ENCODE results near the gene NINL. TPM values are rescaled to one million over a fixed set of nuclear protein-coding genes. Genes with fewer than 3 reads are reported as not detected.

NINL gene
- total RNA-seq, 1 donor: 8.2 TPM

DNA sequence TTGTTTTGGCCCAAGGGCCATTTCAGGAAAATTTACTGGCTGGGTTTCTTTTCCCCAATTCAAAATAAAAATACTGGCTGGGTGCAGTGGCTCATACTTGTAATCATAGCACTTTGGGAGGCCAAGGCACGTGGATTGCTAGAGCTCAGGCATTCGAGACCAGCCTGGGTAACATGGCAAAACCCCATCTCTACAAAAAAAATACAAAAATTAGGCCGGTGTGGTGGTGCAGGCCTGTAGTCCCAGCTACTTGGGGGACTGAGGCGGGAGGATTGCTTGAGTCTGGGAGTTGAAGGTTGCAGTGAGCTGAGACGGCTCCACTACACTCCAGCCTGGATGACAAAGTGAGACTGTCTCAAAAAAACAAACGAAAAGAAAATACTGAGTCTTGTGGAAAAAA lies 60.0 kb downstream of the NINL start:
- TF ChIP-seq, protein P1, sequence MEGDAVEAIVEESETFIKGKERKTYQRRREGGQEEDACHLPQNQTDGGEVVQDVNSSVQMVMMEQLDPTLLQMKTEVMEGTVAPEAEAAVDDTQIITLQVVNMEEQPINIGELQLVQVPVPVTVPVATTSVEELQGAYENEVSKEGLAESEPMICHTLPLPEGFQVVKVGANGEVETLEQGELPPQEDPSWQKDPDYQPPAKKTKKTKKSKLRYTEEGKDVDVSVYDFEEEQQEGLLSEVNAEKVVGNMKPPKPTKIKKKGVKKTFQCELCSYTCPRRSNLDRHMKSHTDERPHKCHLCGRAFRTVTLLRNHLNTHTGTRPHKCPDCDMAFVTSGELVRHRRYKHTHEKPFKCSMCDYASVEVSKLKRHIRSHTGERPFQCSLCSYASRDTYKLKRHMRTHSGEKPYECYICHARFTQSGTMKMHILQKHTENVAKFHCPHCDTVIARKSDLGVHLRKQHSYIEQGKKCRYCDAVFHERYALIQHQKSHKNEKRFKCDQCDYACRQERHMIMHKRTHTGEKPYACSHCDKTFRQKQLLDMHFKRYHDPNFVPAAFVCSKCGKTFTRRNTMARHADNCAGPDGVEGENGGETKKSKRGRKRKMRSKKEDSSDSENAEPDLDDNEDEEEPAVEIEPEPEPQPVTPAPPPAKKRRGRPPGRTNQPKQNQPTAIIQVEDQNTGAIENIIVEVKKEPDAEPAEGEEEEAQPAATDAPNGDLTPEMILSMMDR (IDR thresholded peaks at IDR 0.05; ENCODE audit: insufficient read depth, low read depth, low read length): no peak
- no peak for DNase-seq (ENCODE audit: low read depth)
- no peak overlapping the region for H3K4me3 ChIP-seq (ENCODE audit: low read depth, low read length)

DNA sequence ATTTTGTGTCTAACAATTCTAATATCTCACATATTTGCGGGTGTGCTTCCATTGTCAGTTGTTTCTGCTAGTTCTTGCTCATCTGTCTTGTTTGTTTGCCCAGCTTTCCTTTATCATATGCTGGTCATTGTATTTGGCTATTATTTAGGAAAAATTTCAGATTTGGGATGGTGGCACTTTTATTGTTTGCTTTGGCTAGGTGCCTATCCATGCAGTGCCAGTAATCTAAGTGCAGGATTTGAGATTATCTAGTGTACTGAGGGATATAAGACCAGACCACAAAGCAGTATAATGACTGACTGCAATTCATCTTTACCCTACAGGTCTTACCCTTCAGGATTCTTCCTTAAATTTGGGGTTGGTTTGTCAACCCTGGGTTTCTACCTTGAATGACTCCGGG lies 63.9 kb downstream of the NINL start:
- no peak for DNase-seq (ENCODE audit: low read depth)
- H3K4me3 ChIP-seq (ENCODE audit: low read depth, low read length): no peak overlapping the region
- TF ChIP-seq, protein P1 (IDR thresholded peaks at IDR 0.05; ENCODE audit: insufficient read depth, low read depth, low read length): no peak

DNA sequence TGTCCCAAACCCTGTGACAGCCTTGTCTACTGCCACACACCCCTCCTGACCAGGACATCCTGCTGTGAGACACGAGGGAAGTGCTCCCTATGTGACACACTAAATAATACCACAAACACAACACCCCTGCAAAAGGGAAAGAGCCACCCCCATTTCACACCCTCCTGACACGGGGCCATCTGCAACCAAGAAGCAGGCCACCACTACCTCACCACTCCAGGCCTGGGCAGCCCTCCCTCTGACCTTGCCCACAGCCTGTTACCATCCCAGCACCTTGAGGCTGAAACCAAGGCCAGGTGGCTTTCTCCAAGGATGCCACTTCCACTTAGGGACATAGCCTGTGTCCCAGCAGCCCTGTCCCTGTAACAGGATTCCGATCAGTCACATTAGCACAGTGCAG lies 68.2 kb downstream of the NINL start:
- no peak overlapping the region for H3K4me3 ChIP-seq (ENCODE audit: low read depth, low read length)
- no peak for DNase-seq (ENCODE audit: low read depth)
- TF ChIP-seq, protein P1 (IDR thresholded peaks at IDR 0.05; ENCODE audit: insufficient read depth, low read depth, low read length): no peak

DNA sequence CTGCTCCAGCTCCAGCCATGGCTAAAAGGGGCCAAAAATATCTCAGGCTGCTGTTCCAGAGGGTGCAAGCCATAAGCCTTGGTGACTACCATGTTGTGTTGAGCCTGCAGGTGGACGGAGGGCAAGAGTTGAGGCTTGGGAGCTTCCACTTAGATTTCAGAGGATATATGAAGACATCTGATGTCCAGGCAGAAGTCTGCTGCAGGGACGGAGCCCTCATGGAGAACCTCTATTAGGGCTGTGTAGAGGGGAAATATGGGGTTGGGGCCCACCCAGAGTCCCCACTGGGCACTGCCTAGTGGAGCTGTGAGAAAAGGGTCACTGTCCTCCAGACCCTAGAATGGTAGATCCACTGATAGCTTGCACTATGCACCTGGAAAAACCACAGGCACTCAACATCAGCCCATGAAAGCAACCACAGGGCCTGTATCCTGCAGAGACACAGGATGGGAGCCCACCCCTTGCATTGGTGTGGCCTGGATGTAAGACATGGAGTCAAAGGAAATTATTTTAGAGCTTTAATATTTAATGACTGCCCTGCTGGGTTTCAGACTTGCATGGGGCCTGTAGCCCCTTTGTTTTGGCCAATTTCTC lies 70.5 kb downstream of the NINL start:
- DNase-seq (ENCODE audit: low read depth): no peak
- H3K4me3 ChIP-seq (ENCODE audit: low read depth, low read length): no peak overlapping the region
- TF ChIP-seq, protein P1 (IDR thresholded peaks at IDR 0.05; ENCODE audit: insufficient read depth, low read depth, low read length): no peak

DNA sequence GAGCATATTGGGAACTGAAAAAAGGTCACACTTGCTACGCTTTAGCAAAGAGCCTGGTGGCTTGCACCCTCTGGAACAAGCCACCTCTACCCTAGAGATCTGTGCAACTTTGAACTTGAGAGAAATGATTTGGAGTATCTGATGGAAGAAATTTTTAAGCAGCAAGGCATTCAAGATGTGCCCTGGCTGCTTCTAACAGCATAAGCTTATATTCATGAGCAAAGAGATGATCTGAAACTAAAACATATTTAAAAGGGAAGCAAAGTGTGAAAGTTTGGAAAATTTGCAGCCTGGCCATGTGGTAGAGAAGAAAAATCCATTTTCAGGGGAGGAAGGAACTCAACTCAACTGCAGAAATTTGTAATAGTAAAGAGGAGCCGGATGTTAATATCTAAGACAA lies 71.1 kb downstream of the NINL start:
- TF ChIP-seq, protein P1 (IDR thresholded peaks at IDR 0.05; ENCODE audit: insufficient read depth, low read depth, low read length): no peak
- H3K4me3 ChIP-seq (ENCODE audit: low read depth, low read length): no peak overlapping the region
- no peak for DNase-seq (ENCODE audit: low read depth)

DNA sequence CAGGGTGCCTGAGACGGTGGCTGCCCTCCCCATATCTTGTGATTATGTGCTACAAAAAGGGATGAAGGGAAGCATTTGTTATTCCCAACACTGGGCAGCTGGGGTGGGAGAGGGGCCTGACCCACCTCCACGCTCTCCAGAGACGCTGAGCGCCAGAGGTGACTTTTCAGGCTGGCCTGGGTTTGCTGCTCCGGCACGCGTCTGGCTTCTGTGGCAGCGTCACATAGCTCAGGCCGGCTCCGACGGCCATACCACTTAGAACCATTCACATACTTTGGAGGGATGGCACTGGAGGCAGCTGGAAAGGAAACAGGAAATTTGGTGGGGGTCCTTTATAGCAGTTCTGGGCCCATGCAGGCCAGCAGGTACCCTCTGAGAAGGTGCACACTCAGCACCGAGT lies 72.6 kb downstream of the NINL start:
- no peak overlapping the region for H3K4me3 ChIP-seq (ENCODE audit: low read depth, low read length)
- no peak for DNase-seq (ENCODE audit: low read depth)
- TF ChIP-seq, protein P1 (IDR thresholded peaks at IDR 0.05; ENCODE audit: insufficient read depth, low read depth, low read length): no peak

DNA sequence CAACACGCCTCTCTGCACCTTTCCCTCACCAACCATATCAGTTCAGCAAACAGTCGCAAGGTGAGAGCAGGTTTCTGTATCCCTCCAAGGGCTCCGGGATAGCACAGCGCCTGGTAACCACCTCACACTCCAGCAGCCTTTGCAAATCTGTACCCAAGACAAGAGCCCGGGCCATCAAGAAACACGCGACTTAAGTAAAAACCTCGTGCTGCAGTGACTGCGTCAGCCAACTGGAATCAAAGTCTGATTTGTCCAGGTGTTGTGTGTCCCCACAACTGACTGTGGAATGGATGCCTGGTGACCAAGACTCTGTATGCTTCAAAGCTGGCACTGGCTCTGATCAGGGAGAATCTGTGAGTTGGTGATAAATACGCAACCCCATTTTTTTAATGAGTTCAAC lies 74.1 kb downstream of the NINL start:
- no peak for DNase-seq (ENCODE audit: low read depth)
- no peak overlapping the region for H3K4me3 ChIP-seq (ENCODE audit: low read depth, low read length)
- TF ChIP-seq, protein P1 (IDR thresholded peaks at IDR 0.05; ENCODE audit: insufficient read depth, low read depth, low read length): no peak

Measured in fibroblast of villous mesenchyme (primary cell).